Endothelial cell of umbilical vein (primary cell): ENCODE results near the gene GADD45A. TPM values are rescaled to one million over a fixed set of nuclear protein-coding genes. Genes with fewer than 3 reads are reported as not detected.
A peak's percentile ranks its signal among the peaks of the same experiment; 100 is the strongest.

Source experiments
- BruUV-seq: library from RNA; stranded (reverse); fragments of 400-500 nt; replicated peaks from 2 replicates; lab custom pipeline; 2021; lab: Mats Ljungman, UMichigan
- CTCF ChIA-PET: fragments of 300-600, 350-600 bp; sonication (Branson Sonifier 250); formaldehyde crosslinking; loops from one replicate; lab custom pipeline; 2021; ENCODE audit warnings: antibody characterized with exemption, inconsistent platforms; lab: Charles Lee
- POLR2A ChIA-PET: fragments of 300-600, 350-600 bp; sonication (Branson Sonifier 250); formaldehyde crosslinking; loops from one replicate; lab custom pipeline; 2021; ENCODE audit warnings: antibody characterized with exemption, inconsistent platforms; lab: Charles Lee
- DNase-seq: peaks from one replicate; pipeline ENCODE4 v3.0.0-alpha.2; 2011; ENCODE audit warnings: low read depth, low spot score
- FAIRE-seq: peaks from 2 replicates; lab custom pipeline; 2011; peaks lifted over from hg19 to GRCh38; lab: Jason Lieb, UNC
- H2AFZ ChIP-seq: 2 replicates; pipeline ENCODE4 v1.6.0; 2012; ENCODE audit warnings: low read depth, low read length, control low read depth, inconsistent platforms
- H3K27ac ChIP-seq: 2 replicates; pipeline ENCODE4 v1.5.1; 2011; ENCODE audit warnings: low read depth, mild to moderate bottlenecking, control low read depth, low read length, moderate library complexity; ENCODE audit not compliant: insufficient read depth
- H3K27me3 ChIP-seq, 2 experiments: 2 replicates each; pipeline versions ENCODE4 v1.6.0 to v1.6.1; 2011; ENCODE audit warnings: low read length in 2 of 2, mixed read lengths in 1 of 2; ENCODE audit not compliant: control insufficient read depth in 2 of 2, insufficient read depth in 2 of 2
- H3K36me3 ChIP-seq, 2 experiments: 2 replicates in 1 of 2; 3 replicates in 1 of 2; pipeline ENCODE4 v1.5.1; 2011; ENCODE audit warnings: low read length in 2 of 2, mild to moderate bottlenecking in 1 of 2, moderate library complexity in 1 of 2; ENCODE audit not compliant: control insufficient read depth in 2 of 2, insufficient read depth in 2 of 2; ENCODE audit errors: extremely low read depth in 1 of 2
- H3K4me1 ChIP-seq: 3 replicates; pipeline ENCODE4 v1.5.1; 2011; ENCODE audit warnings: mild to moderate bottlenecking, low read length; ENCODE audit not compliant: control insufficient read depth, insufficient read depth; ENCODE audit errors: extremely low read depth
- H3K4me2 ChIP-seq: 2 replicates; pipeline ENCODE4 v1.6.1; 2011; ENCODE audit warnings: low read length, control low read depth, mixed read lengths; ENCODE audit not compliant: insufficient read depth
- H3K4me3 ChIP-seq, 3 experiments: fragments of 200-600 bp in 1 of 3; sonication (generic), shearing (Covaris generic) in 1 of 3; replicated peaks in 1 of 3; 2 replicates each; pipeline ENCODE4 v1.5.1; 2011 to 2016; ENCODE audit warnings: control low read depth in 3 of 3, low read length in 3 of 3, mild to moderate bottlenecking in 2 of 3, inconsistent platforms in 1 of 3, low read depth in 1 of 3, moderate library complexity in 1 of 3; ENCODE audit not compliant: insufficient read depth in 1 of 3
- H3K79me2 ChIP-seq: 2 replicates; pipeline ENCODE4 v1.6.0; 2012; ENCODE audit warnings: low read length, inconsistent platforms; ENCODE audit not compliant: control insufficient read depth, insufficient read depth
- H3K9ac ChIP-seq: replicated peaks from 2 replicates; pipeline ENCODE3; 2011; ENCODE audit warnings: low read length, control low read depth; ENCODE audit not compliant: insufficient read depth; ENCODE audit errors: extremely low read depth
- H3K9me1 ChIP-seq: replicated peaks from 3 replicates; pipeline ENCODE4 v1.6.0; 2011; ENCODE audit warnings: mild to moderate bottlenecking, low read length; ENCODE audit not compliant: control insufficient read depth, insufficient read depth; ENCODE audit errors: extremely low read depth
- H3K9me3 ChIP-seq: replicated peaks from 2 replicates; pipeline ENCODE4 v1.5.1; 2012; ENCODE audit warnings: low read length, inconsistent platforms; ENCODE audit not compliant: control insufficient read depth, insufficient read depth
- H4K20me1 ChIP-seq: replicated peaks from 2 replicates; pipeline ENCODE3; 2011; ENCODE audit warnings: mild to moderate bottlenecking, low read length; ENCODE audit not compliant: control insufficient read depth, insufficient read depth; ENCODE audit errors: extremely low read depth
- CTCF ChIP-seq, 2 donors: IDR thresholded peaks; 1 replicate in 1 of 2; 2 replicates in 1 of 2; pipeline ENCODE4 v1.5.1; 2011; ENCODE audit warnings: low read length in 2 of 2, mild to moderate bottlenecking in 2 of 2, moderate library complexity in 2 of 2, control low read depth in 1 of 2, inconsistent platforms in 1 of 2, low read depth in 1 of 2; ENCODE audit not compliant: insufficient read depth in 1 of 2; ENCODE audit errors: extremely low read depth in 1 of 2
- EZH2 ChIP-seq: IDR thresholded peaks from 2 replicates; pipeline ENCODE4 v1.6.1; 2012; ENCODE audit warnings: borderline replicate concordance, low read depth, mild to moderate bottlenecking, moderate library complexity, low read length, inconsistent platforms; ENCODE audit not compliant: severe bottlenecking
- FOS ChIP-seq: IDR thresholded peaks from 2 replicates; pipeline ENCODE4 v1.6.1; 2011; ENCODE audit warnings: mild to moderate bottlenecking, low read length, moderate library complexity, borderline replicate concordance; ENCODE audit not compliant: insufficient read depth
- JUN ChIP-seq: IDR thresholded peaks from 2 replicates; pipeline ENCODE4 v1.6.1; 2011; ENCODE audit warnings: borderline replicate concordance, low read depth; ENCODE audit not compliant: insufficient read length, insufficient read depth
- MAX ChIP-seq: IDR thresholded peaks from 2 replicates; pipeline ENCODE4 v1.6.1; 2011; ENCODE audit not compliant: insufficient read depth, insufficient read length
- MYC ChIP-seq: IDR thresholded peaks from one replicate; pipeline ENCODE4 v1.6.1; 2011; ENCODE audit warnings: mild to moderate bottlenecking, low read depth, low read length
- POLR2A ChIP-seq: IDR thresholded peaks from 2 replicates; pipeline ENCODE4 v1.6.1; 2012; ENCODE audit warnings: low read depth, mild to moderate bottlenecking, control low read depth, low read length
- POLR2AphosphoS5 ChIP-seq: IDR thresholded peaks from 2 replicates; pipeline ENCODE4 v1.6.1; 2012; ENCODE audit warnings: low read depth, mild to moderate bottlenecking, control low read depth, low read length, moderate library complexity; ENCODE audit not compliant: insufficient read depth
- dilution Hi-C: fragments of 300-500 bp; cut with MboI; formaldehyde crosslinking; loops from one replicate; pipeline ENCODE4 v1.15.0; 2019; ENCODE audit warnings: low sequenced_read_pairs; ENCODE audit not compliant: extremely low pct_ligation_motif_present
- intact Hi-C: fragments of 100-400 bp; cut with micrococcal nuclease; formaldehyde crosslinking; loops from one replicate; pipeline ENCODE4 v1.10.0; 2022
- polyA plus RNA-seq, 4 experiments: library from polyadenylated mRNA; depleted of rRNA in 3 of 4; stranded (reverse) in 3 of 4; unstranded in 1 of 4; fragments of >200 nt; gene quantifications; 2 replicates each; pipeline versions ENCODE4 v1.2.1 to v1.2.3, GENCODE V29; 2011 to 2012; ENCODE audit warnings: missing spikeins in 1 of 4
- total RNA-seq: library from RNA; stranded (reverse); gene quantifications from 2 replicates; pipeline ENCODE4 v1.2.3, GENCODE V29; 2021

The GADD45A gene
- total and polyA plus RNA-seq, 2 donors (not counting 3 experiments of a cell fraction or from before 2014, with no cell fraction given): 77.4 to 87.6 TPM

- no peaks in the 10 kb centered on the region for H3K9me1 ChIP-seq
- no peak overlapping the region for H3K9ac ChIP-seq
- peak overlapping the region; percentile 74 for H3K27ac ChIP-seq
- H2AFZ ChIP-seq: no peak overlapping the region
- no peaks in the 10 kb centered on the region for H3K36me3 ChIP-seq
- BruUV-seq: no TSS peak
- FAIRE-seq: peak; percentile 33
- ChIA-PET POLR2A (interaction anchor here (1.0 kb wide), 1 partner anchor 25 kb away, joined by 4 read pairs; no protein-coding TSS in a partner anchor), CTCF (interaction anchor here (0.8 to 2.5 kb wide), 7 partner anchors 11 to 179 kb away, joined by 3 to 23 read pairs (median 7); no protein-coding TSS in a partner anchor)
- dilution Hi-C loops: no loop called here
- H3K4me1 ChIP-seq: peaks cover 50% of the 10 kb centered on the region
- no peaks in the 10 kb centered on the region for H3K9me3 ChIP-seq
- intact Hi-C loops: no loop called here
- H3K27me3 ChIP-seq: no peaks in the 10 kb centered on the region
- DNase-seq: peak; percentile 40
- TF ChIP-seq MYC (no peak), MAX (no peak), POLR2AphosphoS5 (no peak)
- H3K79me2 ChIP-seq: peaks cover 17% of the 10 kb centered on the region
- H3K4me3 ChIP-seq: no peak overlapping the region
- H4K20me1 ChIP-seq: no peaks in the 10 kb centered on the region
- no peak overlapping the region for H3K4me2 ChIP-seq
Observed at GRCh38 chr1:67711855-67712212, 26.8 kb downstream of the GADD45A start.

- POLR2A ChIA-PET: interaction anchor here (0.6 to 1.5 kb wide), 2 partner anchors 11 to 108 kb away, joined by 3 to 7 read pairs; no protein-coding TSS in a partner anchor
- Histone ChIP-seq H3K79me2 (peaks cover 17% of the 10 kb centered on the region), H4K20me1 (no peaks in the 10 kb centered on the region), H3K4me1 (peaks cover 45% of the 10 kb centered on the region), H3K9ac (peak overlapping the region; percentile 35), H3K9me1 (no peaks in the 10 kb centered on the region), H3K4me3 (no peak overlapping the region), H3K9me3 (no peaks in the 10 kb centered on the region), H2AFZ (no peak overlapping the region), H3K27ac (peak overlapping the region; percentile 64), H3K4me2 (peak overlapping the region; percentile 73), H3K27me3 (no peaks in the 10 kb centered on the region), H3K36me3 (no peaks in the 10 kb centered on the region)
- intact Hi-C loops (loop anchor here (1.0 kb wide), 4 partner anchors 10 to 39 kb away; no protein-coding TSS in a partner anchor), dilution Hi-C loops (no loop called here)
- FAIRE-seq (peak; percentile 83), DNase-seq (peak; percentile 92)
- no TSS peak for BruUV-seq
- peak; percentile 58 for TF ChIP-seq POLR2AphosphoS5
- peak; percentile 11 for TF ChIP-seq JUN
- TF ChIP-seq EZH2: no peak
- TF ChIP-seq CTCF (IDR thresholded peaks at IDR 0.05; ENCODE audit: extremely low read depth in 1 of 2, insufficient read depth in 1 of 2, low read depth in 1 of 2, low read length in 2 of 2): no peak
- TF ChIP-seq MYC: peak; percentile 13
- TF ChIP-seq MAX: no peak
- peak; percentile 71 for TF ChIP-seq FOS
- TF ChIP-seq POLR2A: no peak
- CTCF ChIA-PET: interaction anchor here (0.6 to 1.9 kb wide), 8 partner anchors 9 to 53 kb away, joined by 3 to 10 read pairs (median 3); no protein-coding TSS in a partner anchor
Observed at GRCh38 chr1:67713057-67713846, 28.3 kb downstream of the GADD45A start.
